ENCODE results near the gene PARVA.

DNA sequence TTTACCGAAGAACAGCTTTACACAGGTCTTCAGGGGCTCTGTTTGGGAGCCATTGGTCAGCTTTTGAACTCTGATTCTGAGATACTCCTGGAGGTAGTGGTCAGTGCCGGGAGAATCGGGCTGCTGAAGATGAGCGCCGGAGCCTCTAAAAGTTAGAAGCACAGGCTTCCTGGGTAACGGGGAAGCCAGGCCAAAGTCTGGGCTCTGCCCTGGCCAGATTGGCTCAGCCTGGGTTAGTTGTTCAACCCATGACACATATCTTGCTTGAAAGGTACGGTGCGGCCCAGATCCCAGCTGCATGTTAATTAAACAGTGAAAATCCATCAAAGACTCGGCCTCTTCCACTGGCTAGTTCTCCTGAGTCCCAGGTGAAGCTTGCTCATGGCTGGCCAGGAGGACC lies 18.0 kb downstream of the PARVA start:
- TF ChIP-seq SMAD3 (CRISPR knock-in tag; IDR thresholded peaks at IDR 0.05; ENCODE audit: borderline replicate concordance) (no peak), ZNF423 (CRISPR knock-in tag; IDR thresholded peaks at IDR 0.05) (no peak), ELF4 (CRISPR knock-in tag; IDR thresholded peaks at IDR 0.05; ENCODE audit: low read depth) (no peak)

Data from WTC11 (cell line).